ENCODE results near the gene ZDHHC24. TPM values are rescaled to one million over a fixed set of nuclear protein-coding genes. Genes with fewer than 3 reads are reported as not detected.

Gene ZDHHC24
- polyA plus RNA-seq, 4 donors, result 3.1 to 11.0 (median 5.5) TPM

DNA sequence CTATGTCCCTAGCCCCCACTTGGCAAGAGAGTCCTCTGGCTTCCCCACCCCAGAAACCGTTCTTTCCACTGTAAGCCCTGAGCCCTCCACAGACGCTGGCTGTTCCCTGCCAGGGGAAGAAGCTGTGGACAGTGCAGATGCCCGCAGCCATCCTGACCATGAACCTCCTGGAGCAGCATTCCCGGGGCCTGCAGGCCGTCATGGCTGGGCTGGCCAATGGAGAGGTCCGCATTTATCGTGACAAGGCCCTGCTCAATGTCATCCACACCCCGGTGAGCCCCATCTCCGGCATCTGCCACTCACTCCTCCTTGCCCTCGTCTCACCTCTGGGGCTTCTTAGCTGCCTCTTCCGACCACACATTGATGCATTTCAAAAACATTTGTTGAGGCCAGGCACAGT, 22.2 kb downstream of the ZDHHC24 start:
- Histone ChIP-seq H3K4me3 (ENCODE audit: low read depth in 1 of 3, low read length in 3 of 3) (no peak overlapping the region), H3K9me3 (ENCODE audit: control insufficient read depth in 2 of 2, insufficient read depth in 1 of 2, low read depth in 1 of 2, low read length in 1 of 2) (no peaks in the 10 kb centered on the region), H3K27ac (ENCODE audit: low read depth in 1 of 3, low read length in 2 of 3) (no peak overlapping the region), H3K27me3 (ENCODE audit: control insufficient read depth in 3 of 3, insufficient read depth in 3 of 3, low read length in 3 of 3) (no peaks in the 10 kb centered on the region), H3K4me1 (ENCODE audit: control insufficient read depth in 3 of 3, insufficient read depth in 2 of 3, low read depth in 1 of 3, low read length in 2 of 3) (no peaks in the 10 kb centered on the region), H3K36me3 (ENCODE audit: control insufficient read depth in 3 of 3, insufficient read depth in 2 of 3, low read depth in 1 of 3, low read length in 3 of 3) (peaks cover 2 to 64% (median 6%) of the 10 kb centered on the region in 3 donors)
- FAIRE-seq, result no peak
- DNase-seq, result no peak
- 90 to 94% (median 93%) methylated on average over 11 of the region's 11 CpGs for WGBS, 3 donors

DNA sequence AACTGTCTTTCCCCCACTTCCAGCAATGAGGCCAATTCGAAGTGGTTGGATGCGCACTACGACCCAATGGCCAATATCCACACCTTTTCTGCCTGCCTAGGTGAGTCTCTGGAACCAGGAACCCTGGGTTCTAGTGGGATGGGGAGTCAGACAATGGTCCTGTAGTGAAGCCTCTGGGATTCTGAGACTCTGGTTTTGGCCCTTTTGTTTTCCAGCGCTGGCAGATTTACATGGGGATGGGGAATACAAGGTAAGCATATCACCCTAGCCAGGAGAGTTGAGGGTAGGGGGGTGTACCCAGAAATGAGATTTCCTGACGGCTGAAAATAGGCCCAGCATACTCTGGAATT, 34.9 kb downstream of the ZDHHC24 start:
- H3K36me3 ChIP-seq (ENCODE audit: control insufficient read depth in 3 of 3, insufficient read depth in 2 of 3, low read depth in 1 of 3, low read length in 3 of 3), result peaks cover 0 to 36% (median 3%) of the 10 kb centered on the region in 3 donors
- WGBS, 3 donors, result 5 to 8% (median 7%) methylated on average over 5 of the region's 5 CpGs

DNA sequence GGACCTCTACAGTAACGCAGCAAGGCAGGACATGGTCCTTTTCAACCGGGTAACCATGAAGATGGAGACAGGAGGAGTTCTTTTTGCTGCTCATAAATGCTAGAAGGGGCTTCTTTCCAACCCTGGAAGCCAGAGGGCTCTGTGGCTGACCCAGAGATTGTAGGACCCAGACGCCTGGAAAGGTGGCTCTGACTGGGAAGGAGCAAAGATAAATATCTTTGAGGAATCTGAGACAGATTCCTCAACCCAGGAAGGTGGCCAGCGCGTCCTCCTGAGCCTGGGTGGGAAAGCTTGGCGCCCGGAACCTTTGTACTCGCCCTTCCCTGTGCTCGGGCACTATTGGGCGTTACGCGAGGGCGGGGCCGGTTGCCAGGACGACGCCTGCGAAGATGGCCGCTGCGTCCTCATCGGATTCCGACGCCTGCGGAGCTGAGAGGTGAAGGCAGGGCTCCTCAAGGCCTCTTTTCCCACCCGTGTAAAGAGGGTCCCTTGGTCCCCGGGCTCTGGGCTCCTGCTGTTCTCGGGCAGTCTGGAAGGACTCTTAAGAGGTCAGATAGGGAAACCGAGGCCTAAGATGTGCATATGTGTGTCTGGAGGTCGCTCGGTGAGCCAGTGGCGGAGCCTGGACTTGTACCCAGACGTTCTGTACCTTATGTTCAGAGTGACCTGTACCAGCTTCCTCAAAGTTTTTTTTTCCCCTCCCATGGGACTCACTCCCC, 35.4 kb downstream of the ZDHHC24 start, which contains the start of gene BBS1:
BBS1 (plus strand) TSS at position 365 of the 719 bp plus-strand sequence; CDS start at position 390, 25 bp downstream.
- 1 to 2% (median 1%) methylated on average over 31 of the region's 31 CpGs for WGBS, 3 donors
- Histone ChIP-seq H3K9me3 (ENCODE audit: control insufficient read depth in 2 of 2, insufficient read depth in 1 of 2, low read depth in 1 of 2, low read length in 1 of 2) (no peaks in the 10 kb centered on the region), H3K27me3 (ENCODE audit: control insufficient read depth in 3 of 3, insufficient read depth in 3 of 3, low read length in 3 of 3) (no peaks in the 10 kb centered on the region), H3K4me1 (ENCODE audit: control insufficient read depth in 3 of 3, insufficient read depth in 2 of 3, low read depth in 1 of 3, low read length in 2 of 3) (peaks cover 0 to 9% (median 8%) of the 10 kb centered on the region in 3 donors), H3K36me3 (ENCODE audit: control insufficient read depth in 3 of 3, insufficient read depth in 2 of 3, low read depth in 1 of 3, low read length in 3 of 3) (peaks cover 0 to 32% (median 3%) of the 10 kb centered on the region in 3 donors), H3K27ac (ENCODE audit: low read depth in 1 of 3, low read length in 2 of 3) (peak within 1 kb of the TSS in 2 of 3 donors; percentile 7 to 8), H3K4me3 (ENCODE audit: low read depth in 1 of 3, low read length in 3 of 3) (peak within 1 kb of the TSS; percentile 65 to 71 (median 68))
- DNase-seq (peak; percentile 84 to 93), FAIRE-seq (no peak)

More for the DNA sequence above, 34.9 kb downstream of the ZDHHC24 start:
- Histone ChIP-seq H3K9me3 (ENCODE audit: control insufficient read depth in 2 of 2, insufficient read depth in 1 of 2, low read depth in 1 of 2, low read length in 1 of 2) (no peaks in the 10 kb centered on the region), H3K27ac (ENCODE audit: low read depth in 1 of 3, low read length in 2 of 3) (peak overlapping the region in 1 of 3 donors; percentile 7), H3K4me1 (ENCODE audit: control insufficient read depth in 3 of 3, insufficient read depth in 2 of 3, low read depth in 1 of 3, low read length in 2 of 3) (peaks cover 0 to 9% (median 8%) of the 10 kb centered on the region in 3 donors), H3K27me3 (ENCODE audit: control insufficient read depth in 3 of 3, insufficient read depth in 3 of 3, low read length in 3 of 3) (no peaks in the 10 kb centered on the region), H3K4me3 (ENCODE audit: low read depth in 1 of 3, low read length in 3 of 3) (peak overlapping the region; percentile 65 to 71 (median 68))
- no peak for DNase-seq
- FAIRE-seq, result no peak

DNA sequence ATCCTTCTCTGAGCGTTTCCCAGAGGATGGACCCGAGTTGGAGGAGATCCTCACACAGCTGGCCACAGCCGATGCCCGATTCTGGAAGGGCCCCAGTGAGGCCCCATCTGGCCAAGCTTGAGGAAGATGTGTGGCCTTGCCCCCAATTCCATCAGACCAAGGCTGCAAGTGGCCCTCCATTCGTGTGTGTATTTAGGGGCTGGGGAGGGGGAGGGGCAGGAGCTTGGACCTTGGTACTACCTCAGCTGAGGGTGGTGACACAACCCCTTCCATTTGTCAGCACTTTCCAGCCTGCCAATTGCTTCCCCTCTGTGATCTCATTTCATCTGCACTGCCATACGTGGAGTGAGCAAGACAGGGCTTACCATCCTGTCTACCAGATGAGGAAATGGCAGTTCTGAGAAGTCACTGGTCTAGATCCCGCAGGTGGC, 36.7 kb downstream of the ZDHHC24 start:
- no peak overlapping the region for H3K27ac ChIP-seq (ENCODE audit: low read depth in 1 of 3, low read length in 2 of 3)
- H3K27me3 ChIP-seq (ENCODE audit: control insufficient read depth in 3 of 3, insufficient read depth in 3 of 3, low read length in 3 of 3), result no peaks in the 10 kb centered on the region
- H3K9me3 ChIP-seq (ENCODE audit: control insufficient read depth in 2 of 2, insufficient read depth in 1 of 2, low read depth in 1 of 2, low read length in 1 of 2), result no peaks in the 10 kb centered on the region
- WGBS, 3 donors, result 72 to 86% (median 85%) methylated on average over 7 of the region's 7 CpGs
- H3K4me1 ChIP-seq (ENCODE audit: control insufficient read depth in 3 of 3, insufficient read depth in 2 of 3, low read depth in 1 of 3, low read length in 2 of 3), result peaks cover 0 to 9% (median 8%) of the 10 kb centered on the region in 3 donors
- no peak for DNase-seq
- peaks cover 0 to 29% (median 0%) of the 10 kb centered on the region in 3 donors for H3K36me3 ChIP-seq (ENCODE audit: control insufficient read depth in 3 of 3, insufficient read depth in 2 of 3, low read depth in 1 of 3, low read length in 3 of 3)
- H3K4me3 ChIP-seq (ENCODE audit: low read depth in 1 of 3, low read length in 3 of 3), result no peak overlapping the region
- no peak for FAIRE-seq

DNA sequence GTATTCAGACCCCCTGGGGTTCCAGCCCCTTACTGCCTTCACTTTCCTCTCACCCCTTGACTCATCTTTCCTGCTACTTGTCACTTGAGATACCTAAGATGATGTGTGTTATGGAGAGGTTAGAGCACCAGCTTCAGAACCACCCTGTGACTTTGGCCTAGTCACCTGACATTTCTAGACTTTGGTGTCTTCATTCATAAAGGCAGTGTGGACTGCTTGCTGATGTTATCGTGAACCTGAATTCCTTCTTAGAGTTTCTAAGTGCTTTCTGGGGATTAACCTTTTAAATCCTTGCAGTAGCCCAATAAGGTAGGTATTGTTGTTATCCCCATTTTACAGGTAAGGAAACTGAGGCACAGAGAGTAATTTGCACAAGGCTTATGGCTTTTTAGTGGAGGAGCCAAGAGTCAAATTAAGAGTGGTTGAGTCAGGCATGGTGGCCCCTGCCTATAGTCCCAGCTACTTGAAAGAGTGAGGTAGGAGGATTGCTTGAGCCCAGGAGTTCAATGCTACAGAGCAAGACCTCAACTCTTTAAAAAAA, 40.5 kb downstream of the ZDHHC24 start:
- H3K36me3 ChIP-seq (ENCODE audit: control insufficient read depth in 3 of 3, insufficient read depth in 2 of 3, low read depth in 1 of 3, low read length in 3 of 3), result peaks cover 0 to 48% (median 0%) of the 10 kb centered on the region in 3 donors
- H3K4me3 ChIP-seq (ENCODE audit: low read depth in 1 of 3, low read length in 3 of 3), result no peak overlapping the region
- H3K9me3 ChIP-seq (ENCODE audit: control insufficient read depth in 2 of 2, insufficient read depth in 1 of 2, low read depth in 1 of 2, low read length in 1 of 2), result no peaks in the 10 kb centered on the region
- no peak overlapping the region for H3K27ac ChIP-seq (ENCODE audit: low read depth in 1 of 3, low read length in 2 of 3)
- H3K27me3 ChIP-seq (ENCODE audit: control insufficient read depth in 3 of 3, insufficient read depth in 3 of 3, low read length in 3 of 3), result no peaks in the 10 kb centered on the region
- DNase-seq (peak in 1 of 2 donors; percentile 21), FAIRE-seq (no peak)
- H3K4me1 ChIP-seq (ENCODE audit: control insufficient read depth in 3 of 3, insufficient read depth in 2 of 3, low read depth in 1 of 3, low read length in 2 of 3), result peaks cover 0 to 4% (median 3%) of the 10 kb centered on the region in 3 donors
- whole genome bisulfite sequencing, 3 donors, result 8 to 89% (median 64%) methylated on average over 1 of the region's 1 CpG

DNA sequence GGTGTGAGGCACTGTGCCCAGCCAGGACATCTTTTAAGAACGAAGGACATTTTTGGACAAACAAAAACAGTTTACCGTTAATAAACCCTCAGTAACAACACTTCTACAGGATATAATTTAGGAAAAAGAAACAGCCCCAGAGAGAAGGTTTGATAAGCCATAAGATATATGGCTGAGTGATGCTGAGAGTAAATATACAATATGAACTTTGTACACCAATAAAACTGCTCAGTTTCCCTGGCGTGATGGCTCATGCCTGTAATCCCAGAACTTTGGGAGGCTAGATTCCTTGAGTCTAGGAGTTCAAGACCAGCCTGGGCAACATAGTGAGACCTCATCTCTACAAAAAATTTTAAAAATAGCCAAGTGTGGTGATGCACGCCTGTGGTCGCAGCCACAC, 47.3 kb downstream of the ZDHHC24 start:
- H3K27ac ChIP-seq (ENCODE audit: low read depth in 1 of 3, low read length in 2 of 3), result no peak overlapping the region
- H3K9me3 ChIP-seq (ENCODE audit: control insufficient read depth in 2 of 2, insufficient read depth in 1 of 2, low read depth in 1 of 2, low read length in 1 of 2), result no peaks in the 10 kb centered on the region
- WGBS, 3 donors, result 50 to 80% (median 66%) methylated on average over 5 of the region's 5 CpGs
- peaks cover 0 to 5% (median 0%) of the 10 kb centered on the region in 3 donors for H3K4me1 ChIP-seq (ENCODE audit: control insufficient read depth in 3 of 3, insufficient read depth in 2 of 3, low read depth in 1 of 3, low read length in 2 of 3)
- DNase-seq, result peak; percentile 58 to 78
- no peaks in the 10 kb centered on the region for H3K27me3 ChIP-seq (ENCODE audit: control insufficient read depth in 3 of 3, insufficient read depth in 3 of 3, low read length in 3 of 3)
- H3K36me3 ChIP-seq (ENCODE audit: control insufficient read depth in 3 of 3, insufficient read depth in 2 of 3, low read depth in 1 of 3, low read length in 3 of 3), result peaks cover 0 to 74% (median 2%) of the 10 kb centered on the region in 3 donors
- FAIRE-seq, result no peak
- H3K4me3 ChIP-seq (ENCODE audit: low read depth in 1 of 3, low read length in 3 of 3), result no peak overlapping the region

DNA sequence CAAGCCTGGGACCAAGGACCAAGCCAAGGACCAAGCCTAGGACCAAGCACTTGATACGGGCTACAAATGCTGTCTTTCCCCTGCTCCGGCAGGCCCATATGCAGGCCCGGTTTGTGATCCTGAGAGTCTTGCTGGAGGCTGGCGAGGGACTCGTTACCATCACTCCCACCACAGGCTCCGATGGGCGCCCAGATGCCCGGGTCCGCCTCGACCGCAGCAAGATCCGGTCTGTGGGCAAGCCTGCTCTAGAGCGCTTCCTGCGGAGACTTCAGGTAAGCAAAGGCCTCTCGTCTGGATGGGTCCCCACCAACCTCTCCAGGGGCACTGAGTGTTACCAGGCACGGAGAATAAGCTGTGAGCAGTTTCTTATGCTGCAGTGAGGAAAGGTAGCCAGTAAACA, 48.6 kb downstream of the ZDHHC24 start:
- no peak for DNase-seq
- Histone ChIP-seq H3K27ac (ENCODE audit: low read depth in 1 of 3, low read length in 2 of 3) (no peak overlapping the region), H3K4me3 (ENCODE audit: low read depth in 1 of 3, low read length in 3 of 3) (no peak overlapping the region), H3K4me1 (ENCODE audit: control insufficient read depth in 3 of 3, insufficient read depth in 2 of 3, low read depth in 1 of 3, low read length in 2 of 3) (peaks cover 0 to 18% (median 0%) of the 10 kb centered on the region in 3 donors), H3K9me3 (ENCODE audit: control insufficient read depth in 2 of 2, insufficient read depth in 1 of 2, low read depth in 1 of 2, low read length in 1 of 2) (no peaks in the 10 kb centered on the region), H3K36me3 (ENCODE audit: control insufficient read depth in 3 of 3, insufficient read depth in 2 of 3, low read depth in 1 of 3, low read length in 3 of 3) (peaks cover 2 to 82% (median 5%) of the 10 kb centered on the region in 3 donors), H3K27me3 (ENCODE audit: control insufficient read depth in 3 of 3, insufficient read depth in 3 of 3, low read length in 3 of 3) (no peaks in the 10 kb centered on the region)
- FAIRE-seq, result no peak
- WGBS, 3 donors, result 95 to 98% (median 96%) methylated on average over 16 of the region's 16 CpGs

DNA sequence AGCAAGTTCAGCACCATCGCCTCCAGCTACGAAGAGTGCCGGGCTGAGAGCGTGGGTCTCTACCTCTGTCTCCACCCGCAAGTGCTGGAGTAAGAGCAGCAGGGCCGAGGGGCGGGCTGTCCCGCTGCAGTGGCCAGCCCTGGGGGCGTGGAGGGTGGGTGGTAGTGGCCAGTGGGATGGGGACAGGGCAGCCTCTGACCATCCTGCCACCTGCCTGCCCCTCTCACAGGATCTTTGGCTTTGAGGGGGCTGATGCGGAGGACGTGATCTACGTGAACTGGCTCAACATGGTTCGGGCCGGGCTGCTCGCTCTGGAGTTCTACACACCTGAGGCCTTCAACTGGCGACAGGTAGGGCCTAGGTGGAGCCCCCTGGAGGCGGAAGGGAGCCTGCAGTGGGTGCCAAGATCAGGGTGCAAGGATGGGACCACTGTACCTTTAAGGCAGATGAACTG, 50.4 kb downstream of the ZDHHC24 start:
- DNase-seq, result no peak
- WGBS, 3 donors, result 94 to 98% (median 96%) methylated on average over 15 to 17 of the region's 17 CpGs
- Histone ChIP-seq H3K9me3 (ENCODE audit: control insufficient read depth in 2 of 2, insufficient read depth in 1 of 2, low read depth in 1 of 2, low read length in 1 of 2) (no peaks in the 10 kb centered on the region), H3K27me3 (ENCODE audit: control insufficient read depth in 3 of 3, insufficient read depth in 3 of 3, low read length in 3 of 3) (no peaks in the 10 kb centered on the region), H3K4me1 (ENCODE audit: control insufficient read depth in 3 of 3, insufficient read depth in 2 of 3, low read depth in 1 of 3, low read length in 2 of 3) (peaks cover 0 to 18% (median 0%) of the 10 kb centered on the region in 3 donors), H3K4me3 (ENCODE audit: low read depth in 1 of 3, low read length in 3 of 3) (no peak overlapping the region), H3K27ac (ENCODE audit: low read depth in 1 of 3, low read length in 2 of 3) (no peak overlapping the region), H3K36me3 (ENCODE audit: control insufficient read depth in 3 of 3, insufficient read depth in 2 of 3, low read depth in 1 of 3, low read length in 3 of 3) (peaks cover 2 to 85% (median 5%) of the 10 kb centered on the region in 3 donors)
- no peak for FAIRE-seq
